Measurements from ENCODE around the gene MROH7.
"Not testable (repeated sequence)": the region's sequence is repeated elsewhere in the genome, so short reads cannot be mapped to it uniquely, and the experiment has no call there.

MROH7 gene

GRCh38 chr1:54609301-54609921 lies 32.2 kb upstream of the MROH7 start:
- DNase-seq: peak; percentile 23 to 94 (median 45)

GRCh38 chr1:54610048-54610447 lies 31.5 kb upstream of the MROH7 start:
- intact Hi-C loops (cut with DNase I): no loop called here
- DNase-seq: peak in 2 of 10 donors; percentile 27 to 57

More at GRCh38 chr1:54609301-54609921, 32.2 kb upstream of the MROH7 start:
- intact Hi-C loops (cut with DNase I): no loop called here

GRCh38 chr1:54610601-54611580 lies 30.7 kb upstream of the MROH7 start:
- DNase-seq: peak in 2 of 10 donors; percentile 40 to 69
- intact Hi-C loops (cut with DNase I): no loop called here

- DNase-seq: peak in 2 of 10 donors; percentile 33 to 67
- intact Hi-C loops (cut with DNase I): no loop called here
Measured at GRCh38 chr1:54611621-54612020, 30.0 kb upstream of the MROH7 start.

- intact Hi-C loops (cut with DNase I): no loop called here
Measured at GRCh38 chr1:54614024-54614423, 27.6 kb upstream of the MROH7 start.

GRCh38 chr1:54614563-54614962 lies 27.0 kb upstream of the MROH7 start:
- intact Hi-C loops (cut with DNase I): no loop called here
- DNase-seq: peak in 1 of 10 donors; percentile 11

More at GRCh38 chr1:54614024-54614423, 27.6 kb upstream of the MROH7 start:
- DNase-seq: peak in 2 of 10 donors; percentile 7 to 29

- intact Hi-C loops (cut with DNase I): no loop called here
- DNase-seq: peak in 1 of 10 donors; percentile 35
Measured at GRCh38 chr1:54615531-54616279, 25.9 kb upstream of the MROH7 start.

- DNase-seq: peak in 2 of 10 donors; percentile 59 to 77
- intact Hi-C loops (cut with DNase I): no loop called here
Measured at GRCh38 chr1:54619749-54620148, 21.8 kb upstream of the MROH7 start.

- no peak for DNase-seq
- intact Hi-C loops (cut with DNase I): no loop called here
Measured at GRCh38 chr1:54623216-54624007, 18.2 kb upstream of the MROH7 start, which contains the start of gene FAM151A. Gene FAM151A, minus strand, starts transcription at chr1:54623525. Its CDS starts 130 bp downstream, at chr1:54623395.

GRCh38 chr1:54624466-54625464 lies 16.8 kb upstream of the MROH7 start:
- no peak for DNase-seq

GRCh38 chr1:54627196-54627595 lies 14.4 kb upstream of the MROH7 start:
- intact Hi-C loops (cut with DNase I): no loop called here
- DNase-seq: no peak

More at GRCh38 chr1:54624466-54625464, 16.8 kb upstream of the MROH7 start:
- intact Hi-C loops (cut with DNase I): no loop called here

- intact Hi-C loops (cut with DNase I); DNase-seq: not testable (repeated sequence)
Measured at GRCh38 chr1:54635804-54636203, 5.8 kb upstream of the MROH7 start.

- DNase-seq; intact Hi-C loops (cut with DNase I): not testable (repeated sequence)
Measured at GRCh38 chr1:54636461-54637446, 4.8 kb upstream of the MROH7 start.

GRCh38 chr1:54640361-54640760 lies 1.2 kb upstream of the MROH7 start:
- intact Hi-C loops (cut with DNase I): no loop called here
- no peak for DNase-seq

- no peak for DNase-seq
- intact Hi-C loops (cut with DNase I): no loop called here
Measured at GRCh38 chr1:54643736-54644135, 2.1 kb downstream of the MROH7 start.

GRCh38 chr1:54645806-54646676 lies 4.5 kb downstream of the MROH7 start:
- intact Hi-C loops (cut with DNase I): no loop called here
- no peak for DNase-seq
